Keratinocyte (primary cell): ENCODE measurements around the gene RCSD1.

Source experiments
- CTCF ChIP-seq, 3 experiments: IDR thresholded peaks in 1 of 3; conservative IDR thresholded peaks in 1 of 3; optimal IDR thresholded peaks in 1 of 3; 2 replicates in 2 of 3; 3 replicates in 1 of 3; pipeline versions ENCODE3 to v1.5.1; 2011; ENCODE audit warnings: low read length in 3 of 3, mild to moderate bottlenecking in 3 of 3, moderate library complexity in 2 of 3, control low read depth in 1 of 3, inconsistent platforms in 1 of 3; ENCODE audit not compliant: insufficient read depth in 2 of 3; ENCODE audit errors: extremely low read depth in 1 of 3
- EZH2 ChIP-seq: IDR thresholded peaks from one replicate; pipeline ENCODE4 v1.6.1; 2012; ENCODE audit warnings: inconsistent platforms, mild to moderate bottlenecking, low read length, moderate library complexity

- TF ChIP-seq CTCF (optimal IDR thresholded peaks at IDR 0.05 in 1 of 3, IDR thresholded peaks at IDR 0.05 in 1 of 3, conservative IDR thresholded peaks at IDR 0.05 in 1 of 3; ENCODE audit: extremely low read depth in 1 of 3, insufficient read depth in 2 of 3, low read length in 3 of 3) = no peak
- no peak for TF ChIP-seq EZH2
These were observed 65.9 kb downstream of the RCSD1 start for GRCh38 chr1:167695756-167696561.
